SK-MEL-5 (cell line): ENCODE measurements around the gene HES3. TPM values are rescaled to one million over a fixed set of nuclear protein-coding genes. Genes with fewer than 3 reads are reported as not detected.

Source experiments
- DNase-seq: peaks from one replicate; pipeline ENCODE4 v3.0.0-alpha.2; 2016; ENCODE audit warnings: low read depth, low spot score
- in situ Hi-C: cut with HindIII; loops from 2 replicates; pipeline ENCODE4 v1.10.0; 2016; ENCODE audit warnings: low sequenced_read_pairs, high pct_unique_total_duplicates, low pct_unique_long_range_greater_than_20kb
- total RNA-seq: library from RNA; depleted of rRNA; stranded (reverse); fragments of >200 nt; shearing (Covaris generic); gene quantifications from 2 replicates; pipeline ENCODE4 v1.2.3, GENCODE V29; 2014

HES3 gene
- total RNA-seq, 1 experiment from 2014 or later: not detected

DNA sequence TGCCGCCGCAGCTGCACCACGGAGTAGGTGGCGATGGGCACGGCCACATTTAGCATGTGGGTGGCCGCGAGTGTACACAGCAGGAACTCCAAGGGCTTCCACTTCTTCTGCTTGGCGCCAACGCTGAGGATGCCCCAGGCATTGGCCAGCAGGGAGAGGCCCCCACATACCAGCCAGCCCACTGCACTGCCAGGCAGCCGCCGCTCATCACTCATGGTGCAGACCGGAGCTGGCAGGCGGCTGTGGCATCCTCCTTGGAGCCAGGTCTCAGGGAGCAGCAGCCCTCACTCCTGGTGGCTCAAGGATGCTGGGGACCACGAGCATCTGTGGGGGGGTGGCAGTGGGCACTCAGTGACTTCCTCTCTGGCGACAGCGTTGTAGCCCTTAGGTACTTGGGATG, 10.7 kb downstream of the HES3 start:
- in situ Hi-C loops: no loop called here
- no peak for DNase-seq

DNA sequence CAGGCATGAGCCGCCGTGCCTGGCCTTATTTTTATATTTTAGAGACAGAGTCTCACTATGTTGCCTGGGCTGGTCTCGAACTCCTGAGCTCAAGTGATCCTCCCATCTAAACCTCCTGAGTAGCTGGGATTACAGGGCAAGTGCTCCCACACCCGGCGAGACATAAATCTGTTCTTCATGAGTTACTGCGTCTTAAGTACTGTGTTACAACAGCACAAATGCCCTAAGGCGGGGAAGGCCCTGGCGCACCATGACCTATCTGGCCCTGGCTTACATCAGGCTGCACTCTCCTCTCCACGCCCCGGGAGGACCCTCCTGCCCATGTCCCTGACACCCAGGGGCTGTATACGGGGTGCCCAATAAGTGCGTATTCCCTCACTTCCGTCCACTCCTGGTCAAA, 12.7 kb downstream of the HES3 start:
- in situ Hi-C loops: no loop called here
- DNase-seq: no peak

GRCh38 chr1:6257541-6258069, 13.6 kb downstream of the HES3 start:
- in situ Hi-C loops: no loop called here
- no peak for DNase-seq

DNA sequence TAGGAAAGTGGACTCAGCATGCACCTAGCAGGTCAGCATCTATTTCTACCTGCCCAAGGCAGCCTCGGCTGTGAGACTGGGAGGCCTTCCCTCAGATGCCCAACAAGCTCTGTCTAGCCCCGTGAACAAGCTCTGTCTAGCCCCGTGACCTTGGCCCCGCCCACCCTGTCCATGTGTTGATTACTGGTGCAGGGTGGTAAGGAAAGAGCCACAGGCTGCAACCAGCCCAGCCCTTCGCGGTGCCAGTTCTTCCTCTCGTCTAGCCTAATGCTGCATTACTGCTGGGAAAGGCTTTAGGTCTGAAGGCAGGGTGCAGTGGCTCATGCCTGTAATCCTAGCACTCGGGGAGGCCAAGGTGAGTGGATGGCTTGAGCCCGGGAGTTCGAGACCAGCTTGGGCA, 14.7 kb downstream of the HES3 start:
- in situ Hi-C loops: no loop called here

DNA sequence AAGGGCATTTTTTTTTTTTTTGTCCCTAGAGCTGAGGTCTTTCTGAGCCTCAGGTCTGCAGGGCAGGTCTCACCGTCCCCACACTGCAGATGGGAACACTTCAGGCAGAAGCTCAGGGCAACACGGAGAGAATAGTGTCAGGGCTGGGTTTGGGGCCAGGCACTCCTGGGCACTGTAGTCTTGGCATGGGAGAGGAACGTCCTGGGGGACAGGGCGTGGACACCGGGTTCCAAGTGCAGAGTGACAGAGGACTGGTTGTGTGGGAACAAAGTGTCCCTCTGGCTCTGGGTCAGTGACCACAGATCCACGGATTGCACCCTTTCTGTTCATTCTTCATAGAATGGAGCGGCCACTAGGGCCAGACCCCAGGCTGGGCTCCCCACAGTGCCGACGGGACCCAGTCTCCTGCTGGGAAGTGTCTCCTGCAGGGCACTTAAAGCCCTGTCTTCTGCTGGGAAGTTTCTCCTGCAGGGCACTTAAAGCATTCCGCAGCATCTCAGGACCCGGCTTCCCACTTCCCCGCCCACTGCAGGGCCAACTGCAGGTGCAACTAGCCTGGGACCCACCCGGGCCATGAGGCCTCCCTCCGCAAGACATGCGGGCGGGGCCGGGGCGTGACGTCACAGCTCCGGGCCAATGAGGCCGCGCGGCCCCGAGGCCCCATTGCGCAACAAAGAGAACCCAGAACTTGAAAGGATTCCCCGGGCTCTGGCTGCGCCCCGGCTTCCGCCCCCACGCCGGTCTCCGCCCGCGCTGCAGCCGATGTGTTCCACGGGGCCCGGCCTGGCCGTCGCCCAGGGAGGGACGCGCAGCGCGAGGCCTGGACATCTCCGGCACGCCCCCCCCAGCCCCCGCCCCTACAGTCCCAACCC, 15.7 kb downstream of the HES3 start:
- in situ Hi-C loops: no loop called here
- DNase-seq: peak; percentile 66

More for the DNA sequence above, 14.7 kb downstream of the HES3 start:
- DNase-seq: no peak

GRCh38 chr1:6260433-6260934, 16.5 kb downstream of the HES3 start:
- in situ Hi-C loops: no loop called here
- no peak for DNase-seq

GRCh38 chr1:6260961-6261614, 17.1 kb downstream of the HES3 start, which contains the start of gene GPR153:
GPR153 (minus strand) TSS chr1:6261098; CDS start chr1:6254905, 6,193 bp downstream.
- DNase-seq: peak; percentile 43

GRCh38 chr1:6261615-6261995, 17.6 kb downstream of the HES3 start:
- no peak for DNase-seq
- in situ Hi-C loops: no loop called here

More at GRCh38 chr1:6260961-6261614, 17.1 kb downstream of the HES3 start, which contains the start of gene GPR153:
- in situ Hi-C loops: no loop called here

DNA sequence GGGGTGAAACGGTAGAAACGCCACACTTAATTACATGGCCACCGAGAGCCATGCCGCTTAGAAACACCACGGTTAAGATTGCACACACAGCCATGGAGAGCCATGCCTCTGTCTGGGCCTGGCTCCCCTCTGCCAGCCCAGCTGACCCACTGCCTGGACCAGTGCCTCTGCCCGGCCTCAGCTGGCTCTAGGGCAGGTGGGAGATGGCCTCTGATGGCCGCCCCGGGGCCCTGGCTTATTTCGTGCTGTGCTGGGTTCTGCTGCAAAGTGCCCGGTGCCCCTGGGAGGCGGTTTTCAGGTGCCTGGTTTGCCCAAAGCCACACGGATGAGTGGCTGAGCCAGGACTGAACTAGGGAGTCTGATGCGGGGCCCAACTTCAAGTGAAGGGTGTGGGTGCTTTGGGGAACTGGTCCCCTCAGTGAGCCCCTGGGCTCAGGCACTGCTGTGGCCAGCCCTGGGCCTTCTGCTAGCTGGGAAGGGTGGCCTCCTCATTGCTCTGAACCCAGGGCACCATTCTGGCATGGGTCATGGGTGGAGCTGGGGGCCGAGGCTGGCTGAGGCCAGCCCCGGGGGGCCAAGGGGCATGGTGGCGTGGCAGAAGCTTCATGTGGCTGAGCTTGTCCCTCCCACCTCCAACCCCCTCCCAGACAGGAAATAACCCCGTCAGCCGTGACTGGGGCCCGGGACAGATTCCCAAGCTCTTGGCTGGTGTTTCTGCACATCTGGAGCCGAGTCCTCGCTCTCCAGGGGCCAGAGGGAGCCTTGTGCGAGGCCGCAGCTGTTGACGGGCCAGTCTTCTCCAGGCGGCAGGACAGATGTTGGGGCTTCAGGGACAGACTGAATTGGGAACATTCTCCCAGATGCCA, 18.8 kb downstream of the HES3 start:
- in situ Hi-C loops: no loop called here
- no peak for DNase-seq

- in situ Hi-C loops: no loop called here
- DNase-seq: no peak
Observed at GRCh38 chr1:6263716-6264115, 19.7 kb downstream of the HES3 start.

DNA sequence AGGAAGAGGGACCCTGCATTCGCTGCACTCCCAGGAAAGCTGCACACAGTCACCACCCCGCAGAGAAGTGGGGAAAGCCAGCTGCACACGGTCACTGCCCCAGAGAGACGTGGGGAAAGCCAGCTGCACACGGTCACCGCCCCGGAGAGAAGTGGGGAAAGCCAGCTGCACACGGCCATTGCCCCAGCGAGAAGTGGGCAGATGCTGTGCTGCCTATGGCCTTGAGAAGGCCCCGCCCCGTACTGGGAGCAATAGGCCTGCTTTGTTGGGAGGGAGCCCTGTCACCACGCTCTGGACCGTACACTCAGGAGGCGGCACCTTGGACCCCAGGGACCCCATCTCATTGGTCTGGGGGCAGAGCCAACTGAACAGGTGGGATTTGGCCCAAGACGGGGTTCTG, 21.2 kb downstream of the HES3 start:
- in situ Hi-C loops: no loop called here
- no peak for DNase-seq

GRCh38 chr1:6266641-6267040, 22.7 kb downstream of the HES3 start:
- DNase-seq: no peak
- in situ Hi-C loops: no loop called here

DNA sequence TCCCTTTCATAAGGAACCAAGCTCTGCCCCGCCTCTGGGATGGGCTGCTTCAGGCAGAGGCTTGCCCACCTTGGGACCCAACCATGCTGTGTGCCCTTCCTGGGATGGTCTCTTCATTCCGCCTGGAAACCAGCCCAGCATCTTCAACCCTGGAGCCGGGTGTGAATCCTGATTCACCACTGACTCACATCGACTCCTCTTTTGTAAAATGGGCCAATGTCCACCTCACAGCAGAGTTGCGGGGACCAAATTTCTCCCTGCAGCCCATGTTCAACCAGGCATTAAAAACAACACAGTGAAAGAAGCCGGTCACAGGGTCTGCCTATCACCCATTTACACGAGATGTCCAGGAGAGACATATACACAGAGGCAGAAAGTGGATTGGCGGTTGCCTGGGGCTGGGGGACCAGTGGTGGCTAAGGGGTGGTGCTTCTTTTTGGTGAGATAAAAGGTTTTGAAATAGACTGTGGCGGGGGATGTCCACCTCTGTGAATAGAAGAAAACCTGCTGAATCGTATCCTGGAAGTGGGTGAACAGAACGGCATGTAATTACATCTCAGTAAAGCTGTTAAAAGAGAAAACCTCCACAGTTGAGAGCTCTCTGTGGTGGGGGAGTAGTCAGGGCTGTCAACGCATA, 23.8 kb downstream of the HES3 start:
- no peak for DNase-seq
- in situ Hi-C loops: no loop called here

GRCh38 chr1:6268415-6268814, 24.4 kb downstream of the HES3 start:
- in situ Hi-C loops: no loop called here
- DNase-seq: no peak

- DNase-seq: no peak
- in situ Hi-C loops: no loop called here
Observed at GRCh38 chr1:6269296-6269695, 25.3 kb downstream of the HES3 start.

DNA sequence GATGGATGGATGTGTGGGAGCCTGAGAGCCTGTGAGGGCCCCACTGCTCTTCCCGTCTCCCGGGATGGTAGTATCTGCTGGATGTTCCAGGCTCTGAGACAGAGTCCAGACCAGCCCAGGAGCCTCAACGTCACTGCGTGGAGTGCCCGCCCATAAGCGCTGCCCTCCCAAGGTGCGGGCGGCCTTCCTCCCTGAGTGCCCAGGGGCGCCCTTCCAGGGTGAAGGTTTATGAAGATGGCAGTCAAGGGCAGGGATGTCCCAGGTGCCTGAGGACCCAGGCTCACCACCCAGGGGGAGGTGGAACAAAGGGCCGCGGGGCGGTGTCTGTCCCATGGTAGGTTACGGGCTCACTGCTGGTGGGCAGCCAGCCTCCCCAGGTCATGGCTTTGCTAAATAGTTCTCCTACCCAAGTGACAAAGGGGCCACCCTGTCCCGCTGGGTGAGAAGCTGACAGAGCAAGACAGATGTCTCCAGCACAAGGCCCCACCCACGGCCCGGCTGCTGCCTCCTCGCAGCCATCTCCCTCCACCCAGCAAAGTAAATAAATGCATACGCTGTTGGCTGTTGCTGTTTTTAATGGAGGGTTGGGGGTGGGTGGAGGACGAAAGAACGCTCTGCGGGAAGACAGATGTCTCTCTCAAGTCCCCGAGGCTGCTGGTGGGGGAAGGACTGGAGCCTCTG, 25.9 kb downstream of the HES3 start:
- no peak for DNase-seq
- in situ Hi-C loops: no loop called here

DNA sequence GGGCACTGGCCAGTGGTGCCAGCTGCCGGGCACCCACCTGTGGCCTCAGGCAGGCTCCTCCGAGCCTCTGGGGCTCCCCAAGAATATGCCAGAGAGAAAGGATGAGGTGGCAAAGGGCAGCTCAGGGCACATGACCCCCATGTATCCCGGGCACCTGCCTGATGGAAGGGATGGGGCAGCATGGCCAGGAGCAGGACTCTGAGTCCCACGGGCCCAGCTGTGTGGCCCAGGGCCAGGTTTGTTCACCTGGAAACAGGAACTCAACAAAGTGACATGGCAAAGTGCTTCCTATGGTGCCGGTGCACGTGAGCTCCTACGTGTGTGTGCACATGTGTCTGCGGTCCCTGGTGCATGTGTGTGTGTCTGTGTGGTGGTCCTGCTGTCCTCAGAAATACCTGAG, 26.4 kb downstream of the HES3 start:
- in situ Hi-C loops: no loop called here
- no peak for DNase-seq
